GM10266 (cell line): ENCODE results near the gene CENPV.

Experiments
- DNase-seq: peaks from one replicate; pipeline ENCODE4 v3.0.0; 2012; ENCODE audit errors: extremely low spot score
- CTCF ChIP-seq: IDR thresholded peaks from 2 replicates; pipeline ENCODE4 v1.5.1; 2012; ENCODE audit warnings: mild to moderate bottlenecking, low read depth; ENCODE audit not compliant: control insufficient read depth, insufficient read depth; ENCODE audit errors: missing control alignments

The CENPV gene

DNA sequence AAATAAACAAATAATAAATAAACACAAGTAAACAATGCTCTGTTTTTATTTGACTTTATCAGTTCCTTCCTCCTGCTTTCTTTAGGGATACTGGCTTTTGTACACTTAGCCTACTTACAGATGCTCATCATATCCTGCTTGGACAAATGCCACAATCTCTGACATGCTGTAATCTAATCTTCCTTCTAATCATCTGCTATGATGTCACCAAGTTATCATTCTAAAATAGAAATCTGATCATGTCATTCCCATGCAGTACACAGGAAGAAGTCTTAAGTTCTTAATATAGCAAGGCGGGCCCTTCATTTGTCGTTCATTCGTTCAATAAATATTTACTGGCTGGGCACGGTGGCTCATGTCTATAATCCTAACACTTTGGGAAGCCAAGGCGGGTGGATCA is 18.5 kb upstream of the CENPV start:
- DNase-seq, result no peak
- TF ChIP-seq CTCF, result no peak

DNA sequence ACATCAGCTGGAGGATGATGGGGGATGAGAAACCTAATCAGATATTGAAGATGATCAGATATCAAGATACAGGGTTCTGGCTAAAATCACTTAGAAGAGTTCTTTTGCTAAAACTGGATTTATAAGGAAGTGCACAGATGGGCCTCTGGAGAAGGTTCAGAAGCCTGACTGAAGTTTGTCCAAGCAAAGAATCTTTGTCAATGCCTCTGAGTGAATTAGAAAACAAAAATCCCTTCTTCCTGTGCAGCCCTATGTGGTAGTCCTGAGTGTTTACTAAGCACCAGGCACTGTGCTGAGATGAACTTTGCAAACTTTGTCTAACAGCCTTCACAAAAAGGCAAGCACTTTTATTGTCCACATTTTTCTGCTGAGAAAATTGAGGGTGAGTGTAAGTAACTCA is 11.4 kb upstream of the CENPV start:
- no peak for DNase-seq
- no peak for TF ChIP-seq CTCF

GRCh38 chr17:16363749-16364536 is 10.7 kb upstream of the CENPV start:
- TF ChIP-seq CTCF, result peak; percentile 96
- peak; percentile 74 for DNase-seq

DNA sequence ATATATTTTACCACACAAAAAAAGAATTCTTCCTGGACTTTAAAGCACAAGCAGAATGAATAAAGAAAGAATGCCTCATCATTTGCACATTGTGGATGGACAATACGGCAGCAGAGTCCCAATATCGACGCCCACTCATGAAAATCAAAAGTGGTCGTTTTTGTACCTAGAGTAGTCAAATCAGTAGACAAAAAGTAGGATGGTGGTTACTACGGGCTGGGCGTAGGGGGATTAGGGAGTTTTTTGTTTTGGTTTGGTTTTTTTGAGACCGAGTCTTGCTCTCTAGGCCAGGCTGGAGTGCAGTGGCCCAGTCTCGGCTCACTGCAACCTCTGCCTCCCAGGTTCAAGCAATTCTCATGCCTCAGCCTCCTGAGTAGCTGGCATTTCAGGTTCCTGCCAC is 8.6 kb upstream of the CENPV start:
- TF ChIP-seq CTCF, result no peak
- DNase-seq, result no peak

DNA sequence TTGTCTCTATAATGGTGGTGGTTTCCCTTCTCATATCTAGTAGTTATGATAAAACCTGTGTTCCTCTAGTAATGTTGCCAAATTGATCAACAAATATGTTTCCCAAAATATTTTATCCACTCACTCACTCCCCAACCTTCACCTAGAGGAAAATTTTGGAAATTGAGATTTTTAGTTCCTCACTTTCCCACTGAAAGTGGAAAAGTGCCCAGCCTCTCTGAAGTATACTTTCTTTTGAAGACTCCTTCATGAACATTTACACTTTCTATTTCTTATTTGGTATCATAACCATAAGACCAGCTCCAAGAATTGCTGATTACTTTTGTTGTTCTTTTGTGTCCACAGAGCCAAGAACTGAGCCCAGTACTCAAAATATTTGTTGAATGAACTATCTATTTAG is 5.1 kb upstream of the CENPV start:
- TF ChIP-seq CTCF, result no peak
- DNase-seq, result no peak

- no peak for DNase-seq
- TF ChIP-seq CTCF, result no peak
Measured at GRCh38 chr17:16354585-16354984, 1.3 kb upstream of the CENPV start.

DNA sequence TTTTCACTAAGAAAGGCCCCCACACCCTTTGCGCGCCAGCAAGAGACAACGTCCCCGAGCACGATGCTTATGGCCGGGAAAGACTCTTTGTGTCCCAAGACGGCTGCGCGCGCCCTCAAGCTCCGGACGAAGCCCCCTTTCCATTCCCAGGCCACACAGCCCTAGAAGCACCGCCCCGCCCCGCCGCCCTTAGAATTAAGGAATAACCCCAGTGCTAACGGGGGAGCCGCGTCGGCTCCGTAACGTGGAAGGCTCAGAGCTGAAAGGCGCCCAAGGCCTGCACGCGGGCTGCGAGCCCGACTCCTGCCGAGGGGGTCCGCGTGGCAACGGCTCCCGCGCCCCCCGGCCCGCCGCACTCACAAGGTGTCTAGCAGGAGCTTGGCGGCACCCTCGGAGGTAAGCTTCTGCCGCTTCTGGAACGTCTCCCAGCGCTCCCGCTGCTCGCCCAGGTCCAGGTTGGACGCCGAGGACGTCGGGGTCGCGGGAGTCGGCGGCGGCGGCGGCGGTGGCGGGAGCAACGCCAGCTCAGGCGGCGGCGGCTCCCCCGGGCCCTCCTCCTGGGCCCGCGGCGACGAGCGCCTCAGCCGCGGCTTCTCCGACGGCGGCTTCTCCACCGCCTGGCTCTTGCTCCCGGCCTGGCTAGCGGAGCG is 477 bp downstream of the CENPV start:
- peak; percentile 45 for DNase-seq
- TF ChIP-seq CTCF, result no peak
